ENCODE data around the gene IL1RAPL2. TPM values are rescaled to one million over a fixed set of nuclear protein-coding genes. Genes with fewer than 3 reads are reported as not detected.
"Not testable (repeated sequence)": the region's sequence is repeated elsewhere in the genome, so short reads cannot be mapped to it uniquely, and the experiment has no call there.

Gene IL1RAPL2
- total RNA-seq, 2 experiments from 2014 or later: not detected

- ChIA-PET CTCF (no interaction called here), POLR2A (no interaction called here)
- no peak overlapping the region for H3K27ac Mint-ChIP-seq
- ATAC-seq (no peak), DNase-seq (no peak)
- intact Hi-C loops (cut with DNase I, micrococcal nuclease): no loop called here
- H3K9me3 Mint-ChIP-seq (ENCODE audit: low read depth): peaks cover 2% of the 10 kb centered on the region
- no peak overlapping the region for H3K4me3 Mint-ChIP-seq
- no peaks in the 10 kb centered on the region for H3K4me1 Mint-ChIP-seq
- H3K36me3 Mint-ChIP-seq (ENCODE audit: low read depth): no peaks in the 10 kb centered on the region
- H3K27me3 Mint-ChIP-seq: no peaks in the 10 kb centered on the region
Observed at GRCh38 chrX:105648732-105649131, 1082.7 kb downstream of the IL1RAPL2 start.

GRCh38 chrX:105650577-105650976, 1084.6 kb downstream of the IL1RAPL2 start:
- Mint-ChIP-seq H3K27ac (no peak overlapping the region), H3K36me3 (ENCODE audit: low read depth) (no peaks in the 10 kb centered on the region), H3K4me3 (no peak overlapping the region), H3K4me1 (no peaks in the 10 kb centered on the region), H3K9me3 (ENCODE audit: low read depth) (peaks cover 2% of the 10 kb centered on the region), H3K27me3 (no peaks in the 10 kb centered on the region)
- ChIA-PET POLR2A (no interaction called here), CTCF (no interaction called here)
- ATAC-seq: no peak
- intact Hi-C loops (cut with DNase I, micrococcal nuclease): no loop called here
- DNase-seq: no peak

GRCh38 chrX:105650986-105651385, 1085.0 kb downstream of the IL1RAPL2 start:
- intact Hi-C loops (cut with DNase I, micrococcal nuclease): no loop called here
- CTCF ChIA-PET: no interaction called here
- no peak for ATAC-seq
- Mint-ChIP-seq H3K4me1 (no peaks in the 10 kb centered on the region), H3K27me3 (no peaks in the 10 kb centered on the region), H3K4me3 (no peak overlapping the region), H3K36me3 (ENCODE audit: low read depth) (no peaks in the 10 kb centered on the region), H3K27ac (no peak overlapping the region), H3K9me3 (ENCODE audit: low read depth) (peaks cover 2% of the 10 kb centered on the region)
- no peak for DNase-seq
- POLR2A ChIA-PET: no interaction called here

GRCh38 chrX:105653891-105654290, 1087.9 kb downstream of the IL1RAPL2 start:
- no peaks in the 10 kb centered on the region for H3K27me3 Mint-ChIP-seq
- ATAC-seq: no peak
- no peak for DNase-seq
- POLR2A ChIA-PET: no interaction called here
- no peak overlapping the region for H3K27ac Mint-ChIP-seq
- no peaks in the 10 kb centered on the region for H3K9me3 Mint-ChIP-seq (ENCODE audit: low read depth)
- no peaks in the 10 kb centered on the region for H3K36me3 Mint-ChIP-seq (ENCODE audit: low read depth)
- intact Hi-C loops (cut with DNase I, micrococcal nuclease): no loop called here
- H3K4me1 Mint-ChIP-seq: no peaks in the 10 kb centered on the region
- H3K4me3 Mint-ChIP-seq: no peak overlapping the region
- CTCF ChIA-PET: no interaction called here

GRCh38 chrX:105658136-105658535, 1092.1 kb downstream of the IL1RAPL2 start:
- Mint-ChIP-seq H3K4me3 (no peak overlapping the region), H3K4me1 (no peaks in the 10 kb centered on the region), H3K9me3 (ENCODE audit: low read depth) (peaks cover 4% of the 10 kb centered on the region), H3K27me3 (no peaks in the 10 kb centered on the region), H3K27ac (no peak overlapping the region), H3K36me3 (ENCODE audit: low read depth) (no peaks in the 10 kb centered on the region)
- POLR2A ChIA-PET: no interaction called here
- CTCF ChIA-PET: no interaction called here
- ATAC-seq (no peak), DNase-seq (no peak)
- intact Hi-C loops (cut with DNase I, micrococcal nuclease): no loop called here

DNA sequence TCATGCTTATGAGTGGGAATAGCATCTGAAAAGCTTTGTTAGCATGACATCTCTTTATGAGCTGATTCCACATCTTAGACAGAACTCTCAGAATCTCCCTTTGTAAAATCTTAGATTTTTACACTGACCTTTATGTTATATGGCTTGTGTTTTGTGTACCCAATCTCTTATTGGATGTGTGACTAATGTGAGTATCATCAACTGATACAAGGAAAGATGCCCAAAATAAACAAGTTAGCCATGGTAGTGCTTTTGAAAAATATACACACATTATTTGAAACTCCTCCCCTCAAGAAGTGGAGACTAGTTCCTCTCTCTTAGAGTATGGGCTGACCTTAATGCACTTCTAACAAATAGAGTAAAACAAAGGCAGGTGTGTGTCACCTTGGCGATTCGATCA, 1096.2 kb downstream of the IL1RAPL2 start:
- no peaks in the 10 kb centered on the region for H3K4me1 Mint-ChIP-seq
- no peak overlapping the region for H3K27ac Mint-ChIP-seq
- ChIA-PET CTCF (no interaction called here), POLR2A (no interaction called here)
- DNase-seq (no peak), ATAC-seq (no peak)
- peaks cover 4% of the 10 kb centered on the region for H3K9me3 Mint-ChIP-seq (ENCODE audit: low read depth)
- intact Hi-C loops (cut with DNase I, micrococcal nuclease): no loop called here
- no peaks in the 10 kb centered on the region for H3K27me3 Mint-ChIP-seq
- H3K36me3 Mint-ChIP-seq (ENCODE audit: low read depth): no peaks in the 10 kb centered on the region
- H3K4me3 Mint-ChIP-seq: no peak overlapping the region

DNA sequence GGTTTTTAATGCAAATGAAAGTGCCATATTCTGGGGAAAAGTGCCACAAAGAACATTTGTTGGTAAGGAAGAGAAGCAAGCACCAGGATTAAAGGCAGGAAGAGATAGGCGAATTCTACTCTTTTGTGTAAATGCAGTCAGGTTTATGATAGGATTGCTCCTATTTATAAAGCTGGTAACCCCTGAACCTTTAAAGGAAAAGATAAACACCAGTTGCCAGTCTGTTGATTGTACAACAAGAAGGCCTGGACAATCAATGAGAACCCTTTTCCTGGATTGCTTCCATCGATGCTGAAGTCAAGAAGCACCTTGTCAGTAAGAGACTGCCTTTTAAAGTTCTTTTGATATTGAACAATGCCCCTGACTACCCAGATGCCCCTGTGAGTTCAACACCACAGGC, 1098.2 kb downstream of the IL1RAPL2 start:
- H3K9me3 Mint-ChIP-seq (ENCODE audit: low read depth): peaks cover 2% of the 10 kb centered on the region
- DNase-seq (no peak), ATAC-seq (no peak)
- no peaks in the 10 kb centered on the region for H3K4me1 Mint-ChIP-seq
- intact Hi-C loops (cut with DNase I, micrococcal nuclease): no loop called here
- H3K4me3 Mint-ChIP-seq: no peak overlapping the region
- CTCF ChIA-PET: no interaction called here
- no peaks in the 10 kb centered on the region for H3K27me3 Mint-ChIP-seq
- POLR2A ChIA-PET: no interaction called here
- no peaks in the 10 kb centered on the region for H3K36me3 Mint-ChIP-seq (ENCODE audit: low read depth)
- no peak overlapping the region for H3K27ac Mint-ChIP-seq

- POLR2A ChIA-PET; ATAC-seq; DNase-seq; H3K4me3 Mint-ChIP-seq; H3K4me1 Mint-ChIP-seq; H3K27ac Mint-ChIP-seq; H3K27me3 Mint-ChIP-seq; H3K9me3 Mint-ChIP-seq (ENCODE audit: low read depth); CTCF ChIA-PET; H3K36me3 Mint-ChIP-seq (ENCODE audit: low read depth): not testable (repeated sequence)
- intact Hi-C loops (cut with DNase I, micrococcal nuclease): loop anchor here in 1 of 2 experiments (10.0 kb wide), 1 partner anchor 559 kb away; no protein-coding TSS in a partner anchor
Observed at GRCh38 chrX:105684288-105684687, 1118.3 kb downstream of the IL1RAPL2 start.

DNA sequence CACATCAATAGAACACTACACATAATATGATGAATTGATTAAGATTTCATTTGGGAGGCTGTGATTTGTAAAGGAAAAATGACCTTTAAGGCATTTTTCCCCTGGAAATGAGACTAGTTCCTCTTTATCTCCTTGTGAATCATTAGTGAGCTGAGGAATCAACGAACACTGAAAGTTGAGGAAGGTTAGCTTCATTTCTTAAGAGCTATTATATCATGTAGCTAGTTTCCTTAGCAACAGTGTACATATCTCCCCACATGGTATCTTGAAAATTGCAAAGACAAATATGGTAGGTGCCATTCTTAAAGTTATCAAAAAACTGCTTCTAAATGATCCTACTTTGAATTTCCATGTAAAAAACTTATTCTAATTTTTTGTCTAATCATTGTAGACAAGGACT, 1128.8 kb downstream of the IL1RAPL2 start:
- Mint-ChIP-seq H3K4me1 (no peaks in the 10 kb centered on the region), H3K36me3 (ENCODE audit: low read depth) (no peaks in the 10 kb centered on the region), H3K27me3 (no peaks in the 10 kb centered on the region), H3K4me3 (no peak overlapping the region), H3K9me3 (ENCODE audit: low read depth) (peaks cover 3% of the 10 kb centered on the region), H3K27ac (no peak overlapping the region)
- POLR2A ChIA-PET: no interaction called here
- CTCF ChIA-PET: no interaction called here
- ATAC-seq (no peak), DNase-seq (no peak)
- intact Hi-C loops (cut with DNase I, micrococcal nuclease): no loop called here

DNA sequence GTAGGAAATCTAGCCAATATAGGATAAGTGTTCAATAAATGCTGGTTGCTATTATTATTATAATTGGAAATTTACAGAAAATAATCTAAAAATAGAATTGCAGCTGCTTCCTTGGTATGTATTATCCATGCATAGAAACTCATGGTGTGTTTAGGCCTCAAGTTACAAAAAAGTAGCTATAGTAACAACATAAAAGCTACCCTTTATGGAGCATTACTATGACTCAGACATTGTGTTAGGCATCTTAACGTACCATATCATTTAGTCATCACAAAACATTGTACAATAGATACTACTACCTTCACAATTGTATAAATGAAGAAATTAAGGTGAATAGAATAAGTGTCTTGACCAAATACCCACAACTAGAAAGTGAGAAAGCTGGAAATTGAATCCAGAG, 1129.5 kb downstream of the IL1RAPL2 start:
- intact Hi-C loops (cut with DNase I, micrococcal nuclease): no loop called here
- peaks cover 3% of the 10 kb centered on the region for H3K9me3 Mint-ChIP-seq (ENCODE audit: low read depth)
- DNase-seq: no peak
- ATAC-seq: no peak
- no peak overlapping the region for H3K27ac Mint-ChIP-seq
- ChIA-PET POLR2A (no interaction called here), CTCF (no interaction called here)
- no peaks in the 10 kb centered on the region for H3K27me3 Mint-ChIP-seq
- H3K36me3 Mint-ChIP-seq (ENCODE audit: low read depth): no peaks in the 10 kb centered on the region
- H3K4me3 Mint-ChIP-seq: no peak overlapping the region
- H3K4me1 Mint-ChIP-seq: no peaks in the 10 kb centered on the region

DNA sequence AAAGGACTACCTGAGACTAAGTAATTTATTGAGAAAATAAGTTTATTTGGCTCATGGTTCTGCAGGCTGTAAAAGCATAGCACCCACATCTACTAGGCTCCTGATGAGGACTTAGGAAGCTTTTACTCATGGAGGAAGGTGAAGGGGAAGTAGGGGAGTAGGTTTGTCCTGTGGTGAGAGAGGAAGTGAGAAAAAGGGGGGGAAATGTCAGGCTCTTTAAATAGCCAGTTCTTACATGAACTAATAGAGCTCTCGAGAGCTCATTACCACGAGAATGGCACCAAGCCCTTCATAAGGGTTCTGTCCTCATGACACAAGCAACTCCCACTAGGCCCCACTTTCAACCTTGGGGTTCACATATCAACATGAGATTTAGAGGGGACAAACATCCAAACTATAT, 1130.9 kb downstream of the IL1RAPL2 start:
- intact Hi-C loops (cut with DNase I, micrococcal nuclease): no loop called here
- Mint-ChIP-seq H3K27ac (no peak overlapping the region), H3K4me1 (no peaks in the 10 kb centered on the region), H3K4me3 (no peak overlapping the region), H3K36me3 (ENCODE audit: low read depth) (no peaks in the 10 kb centered on the region), H3K9me3 (ENCODE audit: low read depth) (peaks cover 3% of the 10 kb centered on the region), H3K27me3 (no peaks in the 10 kb centered on the region)
- DNase-seq (no peak), ATAC-seq (no peak)
- POLR2A ChIA-PET: no interaction called here
- CTCF ChIA-PET: no interaction called here

GRCh38 chrX:105697984-105698781, 1132.2 kb downstream of the IL1RAPL2 start:
- DNase-seq (no peak), ATAC-seq (no peak)
- intact Hi-C loops (cut with DNase I, micrococcal nuclease): no loop called here
- no peaks in the 10 kb centered on the region for H3K36me3 Mint-ChIP-seq (ENCODE audit: low read depth)
- no peak overlapping the region for H3K4me3 Mint-ChIP-seq
- ChIA-PET CTCF (no interaction called here), POLR2A (no interaction called here)
- no peaks in the 10 kb centered on the region for H3K27me3 Mint-ChIP-seq
- no peak overlapping the region for H3K27ac Mint-ChIP-seq
- H3K9me3 Mint-ChIP-seq (ENCODE audit: low read depth): peaks cover 3% of the 10 kb centered on the region
- no peaks in the 10 kb centered on the region for H3K4me1 Mint-ChIP-seq

- DNase-seq (no peak), ATAC-seq (no peak)
- Mint-ChIP-seq H3K36me3 (ENCODE audit: low read depth) (no peaks in the 10 kb centered on the region), H3K27me3 (no peaks in the 10 kb centered on the region), H3K9me3 (ENCODE audit: low read depth) (no peaks in the 10 kb centered on the region), H3K4me3 (no peak overlapping the region), H3K27ac (no peak overlapping the region), H3K4me1 (no peaks in the 10 kb centered on the region)
- intact Hi-C loops (cut with DNase I, micrococcal nuclease): no loop called here
- ChIA-PET CTCF (no interaction called here), POLR2A (no interaction called here)
Observed at GRCh38 chrX:105700331-105700730, 1134.3 kb downstream of the IL1RAPL2 start.

All from activated CD4-positive, alpha-beta T cell treated with anti-CD3 and anti-CD28 coated beads for 36 hours (primary cell).